NOMO-1 treated with dmso at 0.1 percent for 144 hours (cell line): ENCODE data around the gene PSMD5.
A peak's percentile ranks its signal among the peaks of the same experiment; 100 is the strongest.

Experiments
- DNase-seq: peaks from one replicate; lab custom pipeline; 2025; ENCODE audit not compliant: unreplicated experiment; lab: John Stamatoyannopoulos, UW

PSMD5 gene

GRCh38 chr9:120875195-120875565 is 32.5 kb upstream of the PSMD5 start:
- DNase-seq, result no peak

DNA sequence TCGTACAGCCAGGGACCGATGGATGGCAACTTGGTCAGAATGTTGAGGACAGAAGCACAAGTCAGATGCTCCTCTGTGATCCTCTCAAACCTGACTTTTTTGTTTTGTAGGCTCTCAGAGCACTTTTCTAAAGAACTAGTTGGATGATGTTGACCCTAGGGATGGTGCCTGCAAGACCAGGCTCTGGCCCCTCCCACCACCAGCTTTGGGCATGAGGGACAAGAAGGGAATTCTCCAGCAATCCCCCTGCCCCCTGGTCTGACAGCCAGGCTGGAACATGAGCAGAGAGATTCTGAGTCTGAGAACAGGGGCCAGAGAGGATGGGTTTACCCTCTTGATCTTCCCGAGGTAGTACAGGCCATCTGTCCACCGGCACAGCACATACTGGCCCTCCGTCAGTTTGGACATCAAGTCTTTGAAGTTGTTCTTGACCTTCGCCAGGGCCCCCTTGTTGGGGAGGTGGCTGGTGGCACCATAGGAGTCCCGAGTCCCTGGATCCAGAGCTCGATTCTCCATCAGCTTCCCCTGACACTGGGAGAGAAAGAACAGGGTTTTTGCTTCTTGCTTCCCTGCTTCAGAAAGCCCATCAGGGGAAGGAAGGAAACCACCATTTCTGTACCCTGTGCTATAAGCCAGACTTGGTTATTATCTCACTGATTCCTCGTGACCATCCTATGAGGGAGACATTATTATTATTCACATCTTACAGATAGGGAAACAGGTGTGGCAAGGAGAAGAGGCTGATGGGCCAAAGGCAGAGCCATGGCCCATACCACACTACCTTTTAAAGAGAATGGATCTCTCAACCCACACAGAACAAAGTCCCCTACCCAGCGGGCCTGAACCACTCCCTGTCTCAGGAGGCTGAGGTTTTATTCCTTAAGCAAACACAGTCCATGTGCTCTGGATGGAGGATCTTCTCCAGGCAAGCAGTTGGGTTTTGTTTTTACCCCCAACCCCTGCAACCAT is 31.8 kb upstream of the PSMD5 start:
- no peak for DNase-seq

- DNase-seq, result no peak
Measured at GRCh38 chr9:120873512-120873911, 30.8 kb upstream of the PSMD5 start.

DNA sequence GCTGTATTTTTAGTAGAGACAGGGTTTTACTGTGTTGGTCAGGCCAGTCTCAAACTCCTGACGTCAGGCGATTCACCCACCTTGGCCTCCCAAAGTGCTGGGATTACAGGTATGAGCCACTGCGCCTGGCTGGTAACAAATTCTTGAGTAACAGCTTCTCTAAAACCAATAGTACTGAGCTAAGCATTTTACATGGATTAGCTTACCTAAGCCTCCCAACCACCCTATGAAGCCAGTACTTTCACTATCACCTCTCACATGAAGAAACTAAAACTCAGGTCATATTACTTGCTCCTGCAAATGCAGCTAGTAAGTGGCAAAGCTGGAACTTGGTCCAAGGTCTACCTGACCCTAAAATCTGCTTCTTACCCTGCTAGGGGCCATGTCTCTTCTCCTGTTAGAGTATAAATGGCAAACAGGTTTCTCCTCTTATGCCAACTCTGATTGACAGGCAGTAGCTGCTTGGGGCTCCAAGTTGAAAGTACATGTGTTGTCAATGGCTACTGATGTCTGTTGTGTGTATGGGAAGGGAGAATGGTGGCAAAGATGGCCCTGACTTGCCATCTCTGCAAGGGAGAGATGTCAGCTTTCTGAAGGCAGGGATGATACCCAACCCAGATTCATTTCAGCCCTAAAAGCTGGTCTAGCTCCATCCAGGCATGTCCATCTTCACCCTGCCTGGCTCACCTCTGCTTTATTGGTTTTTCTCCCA is 30.2 kb upstream of the PSMD5 start:
- no peak for DNase-seq

DNA sequence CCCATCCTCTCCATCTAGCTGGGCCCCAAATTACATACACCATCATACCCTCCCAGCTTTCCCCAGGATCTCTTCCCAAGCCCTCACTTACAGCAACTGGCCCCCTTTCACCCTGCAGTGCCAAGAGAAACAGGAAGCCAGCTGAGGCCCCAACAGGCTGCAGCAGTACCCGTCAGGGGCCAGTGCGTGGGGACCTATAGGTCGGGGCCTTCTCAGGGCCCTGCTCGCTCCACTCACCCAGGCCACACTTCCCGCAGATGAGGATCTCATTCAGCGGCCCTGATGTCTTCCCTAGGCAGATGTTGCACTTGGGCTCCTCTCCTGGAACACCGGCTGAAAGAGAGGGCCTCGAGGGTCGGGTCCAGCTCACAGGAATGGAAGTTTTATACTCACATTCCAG is 27.5 kb upstream of the PSMD5 start:
- no peak for DNase-seq

DNA sequence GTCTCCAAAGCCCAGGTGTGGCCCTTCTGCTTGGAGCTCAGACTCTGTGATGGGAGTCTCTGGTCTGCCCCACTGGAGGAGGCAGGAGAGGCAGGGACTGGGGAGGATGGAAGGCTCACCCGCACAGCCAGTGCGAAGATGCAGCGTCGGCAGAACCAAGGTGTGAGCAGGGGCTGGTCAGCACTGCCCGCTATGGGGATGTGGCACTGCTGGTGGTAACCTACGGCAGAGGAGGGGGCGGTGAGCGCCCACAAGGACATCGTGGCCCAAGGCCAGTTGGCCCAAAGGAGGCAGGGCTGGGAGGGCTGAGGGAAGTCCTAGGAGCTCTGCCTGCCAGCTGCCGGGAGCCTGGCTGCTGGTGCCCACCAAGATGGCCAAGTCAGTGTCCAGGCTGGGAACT is 27.0 kb upstream of the PSMD5 start:
- DNase-seq, result no peak

- DNase-seq, result no peak
Measured at GRCh38 chr9:120869360-120869687, 26.6 kb upstream of the PSMD5 start.

DNA sequence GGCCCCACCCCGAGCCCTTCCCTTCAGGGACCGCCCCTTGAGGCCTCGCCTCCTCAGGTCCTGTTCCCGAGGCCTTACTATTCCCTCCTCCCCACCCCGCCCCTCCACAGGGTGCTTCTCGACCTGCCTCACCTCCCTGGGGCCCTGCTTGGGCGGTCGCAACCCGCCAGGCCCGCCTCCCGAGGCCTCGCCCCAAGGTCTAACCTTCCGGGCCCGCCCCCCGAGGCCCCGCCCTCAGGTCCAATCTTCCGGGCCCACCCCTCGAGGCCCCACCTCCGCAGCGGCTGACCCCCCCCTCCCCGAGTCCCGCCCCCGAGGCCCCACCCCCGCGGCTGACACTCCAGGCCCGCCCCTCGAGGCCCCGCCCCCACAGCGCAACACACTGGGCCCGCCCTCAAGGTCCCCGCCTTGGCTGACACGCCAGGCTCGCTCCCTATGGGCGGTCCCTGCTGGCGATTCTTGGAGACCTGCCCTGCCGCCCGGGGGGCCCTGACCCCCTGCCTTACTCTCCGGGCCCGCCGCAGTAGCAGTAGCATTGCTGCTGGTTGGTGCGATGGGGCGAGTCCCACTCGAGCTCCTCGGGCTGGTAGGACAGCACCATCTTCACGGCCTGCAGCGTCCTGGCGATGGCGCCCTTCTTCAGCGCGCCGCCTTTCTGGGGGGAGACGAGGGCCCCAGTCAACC is 26.1 kb upstream of the PSMD5 start:
- DNase-seq, result peak; percentile 95

DNA sequence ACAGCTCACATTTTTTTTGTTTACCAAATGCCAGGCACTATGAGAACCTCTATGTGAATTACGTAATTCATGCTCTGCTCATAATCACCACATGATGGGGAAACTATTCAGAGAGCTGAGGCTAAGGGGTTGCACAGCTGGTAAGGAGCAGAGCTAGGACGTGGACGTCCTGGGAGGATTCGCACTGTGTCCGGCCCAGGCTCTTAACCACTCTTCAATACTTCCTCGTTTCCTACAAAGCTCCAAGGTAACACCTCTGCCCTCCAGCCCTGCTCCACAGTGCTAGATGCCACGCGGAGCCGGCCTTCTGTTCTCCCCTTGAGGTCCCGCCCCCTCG is 25.6 kb upstream of the PSMD5 start:
- DNase-seq, result no peak

- DNase-seq, result no peak
Measured at GRCh38 chr9:120867676-120868338, 25.1 kb upstream of the PSMD5 start.

DNA sequence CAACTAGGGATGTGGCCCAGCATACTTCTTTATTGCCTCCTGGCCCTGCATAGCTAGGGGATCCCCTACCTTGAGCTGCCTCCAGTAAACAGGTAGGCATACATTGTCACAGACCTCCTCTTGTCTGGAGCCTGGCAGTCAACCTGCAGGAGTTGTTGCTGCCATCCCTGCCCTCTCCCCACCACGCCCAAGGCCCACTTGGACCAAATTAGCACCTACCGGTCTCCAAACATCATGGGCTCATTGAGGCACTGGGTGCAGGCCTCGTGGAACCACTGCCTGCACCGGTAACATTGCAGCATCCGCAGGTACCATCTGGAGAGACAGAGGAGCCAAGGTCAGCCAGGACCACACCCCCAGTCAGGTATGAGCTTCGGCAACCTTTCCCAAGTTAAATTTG is 23.9 kb upstream of the PSMD5 start:
- no peak for DNase-seq

GRCh38 chr9:120865809-120866208 is 23.1 kb upstream of the PSMD5 start:
- DNase-seq, result no peak

GRCh38 chr9:120865176-120865575 is 22.5 kb upstream of the PSMD5 start:
- DNase-seq, result no peak

- DNase-seq, result no peak
Measured at GRCh38 chr9:120864719-120865118, 22.0 kb upstream of the PSMD5 start.

DNA sequence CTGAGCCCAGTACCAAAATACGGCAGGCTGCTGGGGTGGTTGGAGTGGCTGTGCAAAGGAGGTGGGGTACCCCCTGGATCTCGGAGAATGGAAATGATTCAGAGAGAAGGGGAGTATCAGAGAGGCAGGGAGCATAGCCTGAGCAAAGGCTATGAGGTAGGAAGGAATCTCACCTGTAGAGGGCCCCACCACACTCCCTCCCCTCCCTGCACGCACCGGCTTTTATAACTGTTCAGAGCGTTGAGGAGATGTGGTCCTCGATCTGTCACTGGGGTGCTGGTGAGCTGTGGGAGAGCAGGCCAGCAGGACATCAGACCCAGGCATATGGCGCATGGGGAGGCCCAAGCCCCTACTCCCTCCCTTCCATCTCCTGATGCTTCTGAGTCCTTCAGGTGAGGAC is 21.1 kb upstream of the PSMD5 start:
- DNase-seq, result no peak

- no peak for DNase-seq
Measured at GRCh38 chr9:120862452-120862851, 19.7 kb upstream of the PSMD5 start.

DNA sequence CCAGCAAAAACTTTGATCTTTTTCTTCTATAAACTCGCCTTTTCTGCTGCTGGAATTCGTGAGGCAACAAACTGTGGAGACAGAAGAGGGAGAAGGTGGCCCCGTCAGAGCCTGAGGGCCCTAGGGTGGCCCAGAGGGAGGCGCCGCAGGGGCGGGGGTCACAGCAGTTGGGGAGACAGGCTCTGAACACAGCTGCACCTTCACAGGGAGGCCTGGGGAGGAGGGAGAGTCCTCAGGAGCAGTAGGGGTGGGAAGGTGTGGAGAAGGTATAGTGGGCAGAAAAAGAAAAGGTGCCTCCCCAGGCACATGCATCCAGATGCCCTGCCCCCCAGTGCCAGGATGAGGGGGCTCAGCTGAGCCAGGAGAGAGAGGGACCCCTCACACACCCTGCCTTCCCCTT is 19.2 kb upstream of the PSMD5 start:
- no peak for DNase-seq

- DNase-seq, result no peak
Measured at GRCh38 chr9:120860083-120860482, 17.4 kb upstream of the PSMD5 start.

GRCh38 chr9:120859361-120859760 is 16.6 kb upstream of the PSMD5 start:
- DNase-seq, result no peak

DNA sequence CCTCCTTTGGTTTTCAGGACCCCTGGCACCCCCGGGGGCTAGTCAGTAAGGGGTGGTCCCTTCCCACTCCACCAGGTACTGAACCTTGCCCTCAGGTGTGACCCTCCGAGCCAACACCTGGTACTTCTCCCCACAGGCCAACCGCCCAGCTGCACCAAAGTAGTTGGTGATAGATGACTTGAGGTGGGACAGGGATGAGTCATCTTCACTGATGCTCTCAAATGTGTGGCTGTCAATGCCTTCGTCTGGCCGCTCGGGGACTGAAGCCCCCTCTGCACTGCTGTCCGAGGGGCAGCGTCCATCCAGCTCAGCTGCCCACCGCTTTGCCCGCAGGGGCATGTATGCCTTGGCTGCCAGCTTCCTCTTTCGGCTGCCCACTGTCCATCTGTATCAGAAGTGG is 15.2 kb upstream of the PSMD5 start:
- no peak for DNase-seq

- DNase-seq, result no peak
Measured at GRCh38 chr9:120857481-120857880, 14.8 kb upstream of the PSMD5 start.

GRCh38 chr9:120856700-120857099 is 14.0 kb upstream of the PSMD5 start:
- DNase-seq, result no peak
